Kidney (tissue), 14 donors: ENCODE results near the gene NRAS. TPM values are rescaled to one million over a fixed set of nuclear protein-coding genes. Genes with fewer than 3 reads are reported as not detected.

Source experiments
- DNase-seq, 5 donors: peaks; one replicate each; pipeline ENCODE4 v3.0.0-alpha.2; 2013 to 2020
- FAIRE-seq: peaks from 2 replicates; lab custom pipeline; 2012; peaks lifted over from hg19 to GRCh38; lab: Jason Lieb, UNC
- H3K27ac ChIP-seq, 2 donors: one replicate each; pipeline ENCODE4 v1.7.0; 2013; ENCODE audit warnings: low read depth in 2 of 2, low read length in 2 of 2, inconsistent platforms in 1 of 2
- H3K27me3 ChIP-seq: one replicate; pipeline ENCODE4 v1.7.1; 2013; ENCODE audit warnings: low read length, inconsistent platforms; ENCODE audit not compliant: control insufficient read depth, insufficient read depth
- H3K36me3 ChIP-seq, 3 donors: one replicate each; pipeline versions ENCODE4 v1.7.0 to v1.7.1; 2013; ENCODE audit warnings: low read length in 3 of 3, control low read depth in 1 of 3, inconsistent platforms in 1 of 3; ENCODE audit not compliant: insufficient read depth in 3 of 3, control insufficient read depth in 2 of 3
- H3K4me1 ChIP-seq, 3 donors: one replicate each; pipeline versions ENCODE4 v1.7.0 to v1.7.1; 2013; ENCODE audit warnings: low read length in 3 of 3, inconsistent platforms in 1 of 3, low read depth in 1 of 3; ENCODE audit not compliant: control insufficient read depth in 2 of 3, insufficient read depth in 2 of 3
- H3K4me3 ChIP-seq, 3 donors: one replicate each; pipeline versions ENCODE4 v1.7.0 to v1.8.1; 2013; ENCODE audit warnings: low read length in 3 of 3, control low read depth in 1 of 3, inconsistent platforms in 1 of 3
- H3K9ac ChIP-seq, 3 donors: one replicate each; pipeline versions ENCODE4 v1.7.0 to v1.7.1; 2013; ENCODE audit warnings: low read length in 3 of 3, control low read depth in 1 of 3, inconsistent platforms in 1 of 3
- H3K9me3 ChIP-seq, 3 donors: one replicate each; pipeline versions ENCODE4 v1.7.0 to v1.7.1; 2013; ENCODE audit warnings: low read length in 3 of 3, control low read depth in 1 of 3, inconsistent platforms in 1 of 3; ENCODE audit not compliant: control insufficient read depth in 2 of 3, insufficient read depth in 1 of 3
- intact Hi-C: fragments of 100-400 bp; cut with DNase I; formaldehyde crosslinking; loops from one replicate; pipeline ENCODE4 v1.11.1; 2022
- polyA plus RNA-seq: library from polyadenylated mRNA; stranded (reverse); fragments of 350-450 nt; fragmentation: Illumina TruSeq; extraction: RNeasy Lipid Tissue Mini Kit (QIAGEN cat#74804); gene quantifications from one replicate; pipeline ENCODE4 v1.2.3, GENCODE V29; 2014; ENCODE audit warnings: low read depth, low replicate concordance; ENCODE audit not compliant: insufficient read depth
- total RNA-seq: library from RNA; stranded (reverse); fragmentation: NEBNext Ultra II Directional; extraction: Animal tissue kit (Norgen Biotek cat#: 25700); gene quantifications from one replicate; pipeline ENCODE4 v1.2.1, GENCODE V29; 2021
- TF ChIP-seq, protein P1 (sequence below): IDR thresholded peaks from 3 replicates; pipeline ENCODE4 v1.5.1; 2012; ENCODE audit warnings: mild to moderate bottlenecking, moderate library complexity, borderline replicate concordance; ENCODE audit not compliant: insufficient read depth; ENCODE audit errors: extremely low read depth
- donor health status: control.
- donor health status: control.
- donor health status: control.
- donor health status: control.
- donor health status: control.
- donor health status: DM: yes; HTN: yes; CAD: no.
- donor health status: Normal renal cell carcinoma (clear cell type).

The NRAS gene
- total and polyA plus RNA-seq, 2 donors from 2014 or later, result 13.3 to 35.2 TPM

DNA sequence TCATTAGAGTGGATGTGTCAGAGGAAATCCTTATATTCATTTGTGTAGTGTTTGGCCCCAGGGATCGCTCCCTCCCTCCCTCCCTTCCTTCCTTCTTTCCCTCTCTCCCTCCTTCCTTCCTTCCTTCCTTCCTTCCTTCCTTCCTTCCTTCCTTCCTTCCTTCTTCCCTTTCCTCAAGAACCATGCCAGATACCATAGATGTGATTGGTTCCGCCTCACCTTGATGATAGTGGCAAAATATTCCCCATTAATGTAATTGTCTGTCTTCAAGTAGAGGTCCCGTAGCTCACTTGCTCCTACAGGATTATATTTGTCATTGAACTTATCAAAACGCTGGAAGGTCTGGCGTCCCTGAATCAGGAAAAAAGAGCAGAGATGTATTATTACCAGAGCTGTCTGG is 38.9 kb downstream of the NRAS start:
- Histone ChIP-seq H3K27ac (no peak overlapping the region), H3K9ac (no peak overlapping the region), H3K4me3 (no peak overlapping the region), H3K27me3 (no peaks in the 10 kb centered on the region), H3K9me3 (no peaks in the 10 kb centered on the region), H3K36me3 (no peaks in the 10 kb centered on the region), H3K4me1 (no peaks in the 10 kb centered on the region)
- no peak for DNase-seq
- FAIRE-seq, result no peak
- intact Hi-C loops, result no loop called here
- TF ChIP-seq, protein P1, sequence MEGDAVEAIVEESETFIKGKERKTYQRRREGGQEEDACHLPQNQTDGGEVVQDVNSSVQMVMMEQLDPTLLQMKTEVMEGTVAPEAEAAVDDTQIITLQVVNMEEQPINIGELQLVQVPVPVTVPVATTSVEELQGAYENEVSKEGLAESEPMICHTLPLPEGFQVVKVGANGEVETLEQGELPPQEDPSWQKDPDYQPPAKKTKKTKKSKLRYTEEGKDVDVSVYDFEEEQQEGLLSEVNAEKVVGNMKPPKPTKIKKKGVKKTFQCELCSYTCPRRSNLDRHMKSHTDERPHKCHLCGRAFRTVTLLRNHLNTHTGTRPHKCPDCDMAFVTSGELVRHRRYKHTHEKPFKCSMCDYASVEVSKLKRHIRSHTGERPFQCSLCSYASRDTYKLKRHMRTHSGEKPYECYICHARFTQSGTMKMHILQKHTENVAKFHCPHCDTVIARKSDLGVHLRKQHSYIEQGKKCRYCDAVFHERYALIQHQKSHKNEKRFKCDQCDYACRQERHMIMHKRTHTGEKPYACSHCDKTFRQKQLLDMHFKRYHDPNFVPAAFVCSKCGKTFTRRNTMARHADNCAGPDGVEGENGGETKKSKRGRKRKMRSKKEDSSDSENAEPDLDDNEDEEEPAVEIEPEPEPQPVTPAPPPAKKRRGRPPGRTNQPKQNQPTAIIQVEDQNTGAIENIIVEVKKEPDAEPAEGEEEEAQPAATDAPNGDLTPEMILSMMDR, result no peak

DNA sequence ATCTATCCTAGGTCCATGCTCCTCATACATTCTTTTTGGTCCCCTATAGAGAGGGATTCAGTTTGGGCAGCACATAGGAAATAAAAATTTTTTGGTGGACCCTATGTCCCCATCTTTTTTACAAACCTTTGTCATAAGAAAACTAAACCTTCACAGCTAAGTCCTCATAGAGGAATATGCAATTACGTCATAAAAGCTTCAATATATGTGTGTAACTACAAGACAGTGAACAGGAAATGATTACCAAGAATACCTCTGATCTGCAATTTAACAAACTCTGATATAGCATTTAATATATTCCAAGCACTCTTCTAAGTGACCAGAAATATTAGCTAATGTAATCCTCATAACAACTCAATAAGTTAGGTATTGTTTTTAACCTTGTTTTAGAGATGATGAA is 40.5 kb downstream of the NRAS start:
- intact Hi-C loops, result no loop called here
- H3K4me3 ChIP-seq, result no peak overlapping the region
- DNase-seq (no peak), FAIRE-seq (no peak)
- no peaks in the 10 kb centered on the region for H3K27me3 ChIP-seq
- TF ChIP-seq, protein P1, result no peak
- no peaks in the 10 kb centered on the region for H3K4me1 ChIP-seq
- no peaks in the 10 kb centered on the region for H3K36me3 ChIP-seq
- H3K27ac ChIP-seq, result no peak overlapping the region
- H3K9me3 ChIP-seq, result no peaks in the 10 kb centered on the region
- H3K9ac ChIP-seq, result no peak overlapping the region

DNA sequence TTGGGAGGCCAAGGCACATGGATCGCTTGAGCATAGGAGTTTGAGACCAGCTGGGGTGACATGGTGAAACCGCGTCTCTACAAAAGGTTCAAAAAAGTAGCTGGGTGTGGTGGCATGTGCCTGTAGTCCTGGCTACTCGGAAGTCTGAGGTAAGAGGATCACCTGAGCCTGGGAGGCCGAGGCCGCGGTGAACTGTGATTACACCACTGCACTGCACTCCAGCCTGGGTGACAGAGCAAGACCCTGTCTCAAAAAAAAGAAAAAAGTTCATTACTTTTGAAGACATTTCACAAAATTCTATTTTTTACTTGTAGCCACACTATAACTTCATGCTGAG is 44.7 kb downstream of the NRAS start:
- TF ChIP-seq, protein P1, result no peak
- DNase-seq (no peak), FAIRE-seq (no peak)
- Histone ChIP-seq H3K4me1 (peaks cover 0 to 4% (median 0%) of the 10 kb centered on the region in 3 donors), H3K27me3 (no peaks in the 10 kb centered on the region), H3K27ac (no peak overlapping the region), H3K36me3 (no peaks in the 10 kb centered on the region), H3K9ac (no peak overlapping the region), H3K9me3 (no peaks in the 10 kb centered on the region), H3K4me3 (no peak overlapping the region)
- intact Hi-C loops, result no loop called here
